Motor neuron (in vitro differentiated cells): Measurements from ENCODE around the gene KCNB1. TPM values are rescaled to one million over a fixed set of nuclear protein-coding genes. Genes with fewer than 3 reads are reported as not detected.

Experiments
- ATAC-seq, 8 experiments: fragments of 200-7000 bp; cut with Tn5 transposase; replicated peaks in 6 of 8; 2 replicates each; pipeline ENCODE4 v1.8.0; 2021; ENCODE audit warnings: mild to moderate bottlenecking in 8 of 8, moderate library complexity in 8 of 8
- H3K27ac ChIP-seq, 2 donors: fragments of 250-450 bp; sonication (Bioruptor Pico); 2 replicates each; pipeline ENCODE4 v1.9.0; 2021; ENCODE audit warnings: antibody characterized with exemption in 2 of 2, mild to moderate bottlenecking in 2 of 2, moderate library complexity in 1 of 2
- H3K4me1 ChIP-seq, 2 donors: fragments of 250-450 bp; sonication (Bioruptor Pico); replicated peaks in 1 of 2; 2 replicates each; pipeline ENCODE4 v1.6.1; 2021; ENCODE audit warnings: antibody characterized with exemption in 2 of 2, mild to moderate bottlenecking in 2 of 2, moderate library complexity in 1 of 2
- H3K4me3 ChIP-seq, 5 donors: fragments of 250-450 bp; sonication (Bioruptor Pico); 2 replicates each; pipeline ENCODE4 v1.9.0; 2021; ENCODE audit warnings: antibody characterized with exemption in 5 of 5, mild to moderate bottlenecking in 5 of 5, moderate library complexity in 4 of 5
- WGBS, 10 experiments: fragments of 450-650 bp; shearing (Covaris generic); methylation state at CpG; one replicate each; pipeline ENCODE4 v1.0.0; 2022; 5-methylcytosine and 5-hydroxymethylcytosine counted together
- in situ Hi-C, 9 experiments: fragments of 400-800 bp; cut with MboI; loops; one replicate each; pipeline ENCODE4 v1.15.0; 2021; ENCODE audit warnings: low sequenced_read_pairs in 9 of 9, low pct_unique_long_range_greater_than_20kb in 2 of 9; ENCODE audit not compliant: unreplicated experiment in 9 of 9
- total RNA-seq, 8 experiments: library from RNA; unstranded; fragments of 300-600 nt; gene quantifications; 2 replicates each; pipeline versions ENCODE4 v1.2.3 to v1.2.4, GENCODE V29; 2022

Gene KCNB1
- total RNA-seq, 8 experiments from 2014 or later = 0.58 to 11.5 (median 3.1) TPM

- peaks cover 5 to 9% of the 10 kb centered on the region in 2 donors for H3K4me1 ChIP-seq
- 79 to 88% methylated on average over 2 of the region's 2 CpGs; no CpG with 5 or more reads in 8 of the 10 experiments for WGBS, 10 experiments
- no peak for ATAC-seq
- in situ Hi-C loops = loop anchor here in 6 of 9 experiments (10.0 to 25.0 kb wide), 2 partner anchors 176 to 179 kb away; no protein-coding TSS in a partner anchor
- no peak overlapping the region for H3K4me3 ChIP-seq
- H3K27ac ChIP-seq = no peak overlapping the region
Observed at GRCh38 chr20:49513517-49513916, 31.0 kb upstream of the KCNB1 start.

DNA sequence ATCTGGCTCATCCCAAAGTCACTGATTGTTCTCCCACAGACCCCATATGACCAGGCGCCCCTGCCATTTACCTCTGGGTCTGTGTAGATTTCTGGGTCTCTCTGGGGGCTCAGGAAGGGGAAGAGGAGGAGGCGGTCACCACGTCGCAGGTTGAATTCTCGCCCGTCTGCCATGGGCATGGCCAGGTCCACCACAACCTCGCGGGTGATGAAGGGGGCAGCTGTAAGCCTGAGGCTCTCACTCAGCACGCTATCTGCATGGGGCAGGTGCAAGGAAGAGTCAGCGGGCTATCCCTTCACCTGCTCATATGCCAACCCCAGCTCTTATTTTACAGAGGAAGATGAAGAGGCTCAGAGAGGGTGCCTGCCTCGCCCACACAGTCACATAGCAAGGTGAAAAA, 30.5 kb upstream of the KCNB1 start:
- H3K27ac ChIP-seq = no peak overlapping the region
- H3K4me3 ChIP-seq = no peak overlapping the region
- ATAC-seq = no peak
- H3K4me1 ChIP-seq = peaks cover 5 to 9% of the 10 kb centered on the region in 2 donors
- in situ Hi-C loops = loop anchor here in 6 of 9 experiments (10.0 to 25.0 kb wide), 2 partner anchors 176 to 178 kb away; no protein-coding TSS in a partner anchor
- 75 to 92% (median 85%) methylated on average over 1 to 7 of the region's 11 CpGs; no CpG with 5 or more reads in 6 of the 10 experiments for WGBS, 10 experiments

- in situ Hi-C loops = loop anchor here in 6 of 9 experiments (10.0 to 25.0 kb wide), 2 partner anchors 175 to 177 kb away; no protein-coding TSS in a partner anchor
- Histone ChIP-seq H3K4me3 (no peak overlapping the region), H3K27ac (no peak overlapping the region), H3K4me1 (peaks cover under 1 to 2% of the 10 kb centered on the region in 2 donors)
- WGBS, 10 experiments = 27 to 100% (median 82%) methylated on average over 1 to 2 of the region's 2 CpGs
- no peak for ATAC-seq
Observed at GRCh38 chr20:49511788-49512525, 29.5 kb upstream of the KCNB1 start.

DNA sequence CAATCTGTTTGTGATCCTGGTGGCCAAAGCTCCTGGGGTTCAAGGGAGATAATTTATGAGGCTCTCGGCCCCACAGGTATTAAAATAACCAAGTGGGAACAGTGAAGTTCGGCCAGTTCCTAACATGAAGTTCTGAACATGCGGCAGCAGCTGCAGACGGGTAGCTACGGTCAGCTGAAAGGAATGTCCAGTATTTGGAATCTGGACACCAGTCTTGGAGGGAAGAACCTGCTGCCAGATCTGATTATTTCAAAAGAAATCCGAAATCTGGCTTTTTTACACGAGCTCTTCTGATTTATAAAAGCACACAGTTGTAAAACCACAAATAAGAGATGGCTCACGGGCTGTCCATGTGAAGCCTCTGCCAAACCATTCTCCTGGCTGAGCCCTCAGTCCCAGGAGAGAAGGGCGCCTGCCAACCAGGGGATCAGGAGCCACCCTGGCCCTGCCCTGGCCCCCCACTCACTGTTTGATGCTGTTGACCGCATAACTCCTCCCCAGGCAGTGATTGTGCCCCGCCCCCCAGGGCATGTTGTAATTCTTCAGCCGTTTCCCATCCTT, 28.2 kb upstream of the KCNB1 start:
- 0 to 88% (median 4%) methylated on average over 1 to 8 of the region's 12 CpGs; no CpG with 5 or more reads in 3 of the 10 experiments for WGBS, 10 experiments
- peak in 3 of 8 experiments; percentile 12 to 72 (median 67) for ATAC-seq

GRCh38 chr20:49508435-49509199, 26.1 kb upstream of the KCNB1 start:
- ATAC-seq = peak in 6 of 8 experiments; percentile 20 to 89 (median 54)
- Histone ChIP-seq H3K27ac (no peak overlapping the region), H3K4me3 (no peak overlapping the region), H3K4me1 (peaks cover 10 to 14% of the 10 kb centered on the region in 2 donors)
- in situ Hi-C loops = loop anchor here in 5 of 9 experiments (25.0 kb wide), 1 partner anchor 171 kb away; no protein-coding TSS in a partner anchor
- 35 to 93% (median 67%) methylated on average over 3 to 7 of the region's 14 CpGs; no CpG with 5 or more reads in 3 of the 10 experiments for WGBS, 10 experiments

More for the DNA sequence above, 28.2 kb upstream of the KCNB1 start:
- in situ Hi-C loops = loop anchor here in 6 of 9 experiments (10.0 to 25.0 kb wide), 2 partner anchors 173 to 176 kb away; no protein-coding TSS in a partner anchor
- no peak overlapping the region for H3K27ac ChIP-seq
- H3K4me1 ChIP-seq = peaks cover 3 to 6% of the 10 kb centered on the region in 2 donors
- no peak overlapping the region for H3K4me3 ChIP-seq

DNA sequence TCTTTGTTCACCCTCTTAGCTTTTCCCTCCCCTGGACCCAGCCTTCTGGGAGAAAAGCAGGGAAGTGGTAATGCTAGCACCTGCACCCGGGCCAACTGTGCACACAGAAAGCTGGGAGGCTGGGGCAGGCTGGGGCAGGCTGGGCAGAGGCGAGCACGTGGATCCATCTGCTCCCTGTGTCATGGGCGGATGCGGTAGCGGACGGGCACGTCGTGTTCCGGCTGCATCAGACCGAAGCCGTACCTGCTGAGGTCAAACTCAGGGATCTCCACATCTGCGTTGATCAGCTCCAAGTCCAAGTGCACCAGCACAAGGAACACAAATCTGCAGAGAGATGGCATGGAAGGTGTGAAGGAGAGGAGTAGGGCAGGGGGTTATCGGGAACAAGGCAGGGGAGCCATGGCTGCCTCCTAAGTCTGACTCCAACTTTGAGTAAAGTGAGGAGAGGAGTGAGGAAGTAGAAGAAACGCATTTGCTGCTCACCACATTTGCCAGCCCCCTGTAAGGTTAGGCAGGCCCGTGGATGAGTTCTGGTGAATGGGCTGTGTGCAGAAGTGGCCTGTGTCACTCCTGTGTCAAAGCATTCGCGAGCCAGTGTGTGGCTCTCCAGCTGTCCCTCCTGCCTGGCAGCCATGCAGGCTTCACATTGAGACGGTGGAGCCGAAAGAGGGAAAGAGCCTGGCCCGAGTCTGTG, 25.4 kb upstream of the KCNB1 start:
- Histone ChIP-seq H3K4me3 (no peak overlapping the region), H3K4me1 (peaks cover 18 to 21% of the 10 kb centered on the region in 2 donors), H3K27ac (no peak overlapping the region)
- WGBS, 10 experiments = 75 to 92% (median 83%) methylated on average over 1 to 13 of the region's 21 CpGs; no CpG with 5 or more reads in 3 of the 10 experiments
- in situ Hi-C loops = loop anchor here in 5 of 9 experiments (25.0 kb wide), 1 partner anchor 171 kb away; no protein-coding TSS in a partner anchor
- ATAC-seq = no peak

DNA sequence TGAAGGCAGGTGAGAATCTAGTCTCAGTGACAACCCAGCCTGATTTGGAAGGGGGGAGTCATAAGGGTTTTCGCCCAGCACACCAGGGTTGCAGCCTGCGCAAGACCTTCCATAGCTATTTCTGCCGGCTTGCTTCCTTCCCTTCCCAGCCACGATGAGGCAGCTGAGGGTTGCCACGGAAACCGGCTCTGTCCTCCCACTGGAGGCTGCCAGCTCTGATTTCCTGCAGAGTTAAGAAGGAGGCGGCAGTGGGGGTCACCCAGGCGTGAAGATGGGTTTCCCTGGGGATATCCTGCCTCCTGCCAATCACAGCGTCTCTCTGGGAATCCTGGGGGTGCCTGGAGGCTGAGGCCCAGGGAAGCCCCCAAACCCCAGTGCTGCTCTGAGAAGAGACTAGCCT, 23.1 kb upstream of the KCNB1 start:
- in situ Hi-C loops = loop anchor here in 5 of 9 experiments (25.0 kb wide), 1 partner anchor 168 kb away; no protein-coding TSS in a partner anchor
- H3K4me3 ChIP-seq = peak overlapping the region in 1 of 5 donors; percentile 11

GRCh38 chr20:49503176-49503575, 20.7 kb upstream of the KCNB1 start:
- in situ Hi-C loops = loop anchor here in 5 of 9 experiments (25.0 kb wide), 1 partner anchor 166 kb away; no protein-coding TSS in a partner anchor
- 17 to 33% (median 23%) methylated on average over 1 to 6 of the region's 6 CpGs; no CpG with 5 or more reads in 5 of the 10 experiments for WGBS, 10 experiments
- Histone ChIP-seq H3K4me3 (no peak overlapping the region), H3K4me1 (peaks cover 29% of the 10 kb centered on the region in 2 donors), H3K27ac (no peak overlapping the region)
- ATAC-seq = peak; percentile 13 to 99 (median 60)

More for the DNA sequence above, 23.1 kb upstream of the KCNB1 start:
- Histone ChIP-seq H3K4me1 (peaks cover 20 to 23% of the 10 kb centered on the region in 2 donors), H3K27ac (peak overlapping the region in 1 of 2 donors; percentile 22)
- 5 to 58% (median 32%) methylated on average over 2 to 4 of the region's 9 CpGs; no CpG with 5 or more reads in 6 of the 10 experiments for WGBS, 10 experiments
- ATAC-seq = peak in 5 of 8 experiments; percentile 94 to 96 (median 95)

DNA sequence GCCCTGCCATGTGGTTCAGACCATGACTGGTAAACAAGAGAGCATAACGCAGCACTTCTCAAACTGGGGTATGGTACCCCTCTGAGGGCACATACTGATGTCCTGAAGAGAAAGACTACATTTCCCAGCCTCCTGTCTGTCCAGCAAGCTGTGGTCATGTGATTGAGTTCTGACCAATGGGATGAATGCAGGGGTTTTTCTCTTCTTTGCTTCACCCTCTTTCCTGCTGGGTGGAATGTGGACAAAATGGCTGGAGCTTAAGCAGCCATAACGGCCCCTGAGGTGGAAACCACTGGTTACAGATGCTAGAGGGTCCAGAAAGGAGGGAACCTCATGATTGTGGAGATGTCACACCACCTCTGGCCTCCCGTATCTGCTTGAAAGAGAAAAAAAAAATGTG, 19.4 kb upstream of the KCNB1 start:
- 92% methylated on average over 2 of the region's 3 CpGs; no CpG with 5 or more reads in 9 of the 10 experiments for WGBS, 10 experiments
- in situ Hi-C loops = loop anchor here in 5 of 9 experiments (25.0 kb wide), 1 partner anchor 165 kb away; no protein-coding TSS in a partner anchor
- Histone ChIP-seq H3K4me1 (peaks cover 29% of the 10 kb centered on the region in 2 donors), H3K27ac (no peak overlapping the region), H3K4me3 (no peak overlapping the region)
- ATAC-seq = peak in 2 of 8 experiments; percentile 26 to 49

GRCh38 chr20:49497398-49497669, 14.9 kb upstream of the KCNB1 start:
- Histone ChIP-seq H3K4me1 (peaks cover 9 to 12% of the 10 kb centered on the region in 2 donors), H3K27ac (no peak overlapping the region), H3K4me3 (no peak overlapping the region)
- 89% methylated on average over 1 of the region's 1 CpG; no CpG with 5 or more reads in 9 of the 10 experiments for WGBS, 10 experiments
- in situ Hi-C loops = loop anchor here in 1 of 9 experiments (25.0 kb wide), 1 partner anchor 160 kb away; no protein-coding TSS in a partner anchor
- no peak for ATAC-seq

- 46 to 93% (median 74%) methylated on average over 1 to 4 of the region's 5 CpGs; no CpG with 5 or more reads in 3 of the 10 experiments for WGBS, 10 experiments
- Histone ChIP-seq H3K27ac (no peak overlapping the region), H3K4me1 (peaks cover 9 to 12% of the 10 kb centered on the region in 2 donors), H3K4me3 (no peak overlapping the region)
- in situ Hi-C loops = loop anchor here in 1 of 9 experiments (25.0 kb wide), 1 partner anchor 159 kb away; no protein-coding TSS in a partner anchor
- ATAC-seq = peak in 2 of 8 experiments; percentile 38 to 62
Observed at GRCh38 chr20:49496553-49497397, 14.3 kb upstream of the KCNB1 start.
